ENCODE measurements around the gene NME5. TPM values are rescaled to one million over a fixed set of nuclear protein-coding genes. Genes with fewer than 3 reads are reported as not detected.
A peak's percentile ranks its signal among the peaks of the same experiment; 100 is the strongest.

NME5 gene
- total RNA-seq, 1 donor from 2014 or later, result 0.53 TPM

DNA sequence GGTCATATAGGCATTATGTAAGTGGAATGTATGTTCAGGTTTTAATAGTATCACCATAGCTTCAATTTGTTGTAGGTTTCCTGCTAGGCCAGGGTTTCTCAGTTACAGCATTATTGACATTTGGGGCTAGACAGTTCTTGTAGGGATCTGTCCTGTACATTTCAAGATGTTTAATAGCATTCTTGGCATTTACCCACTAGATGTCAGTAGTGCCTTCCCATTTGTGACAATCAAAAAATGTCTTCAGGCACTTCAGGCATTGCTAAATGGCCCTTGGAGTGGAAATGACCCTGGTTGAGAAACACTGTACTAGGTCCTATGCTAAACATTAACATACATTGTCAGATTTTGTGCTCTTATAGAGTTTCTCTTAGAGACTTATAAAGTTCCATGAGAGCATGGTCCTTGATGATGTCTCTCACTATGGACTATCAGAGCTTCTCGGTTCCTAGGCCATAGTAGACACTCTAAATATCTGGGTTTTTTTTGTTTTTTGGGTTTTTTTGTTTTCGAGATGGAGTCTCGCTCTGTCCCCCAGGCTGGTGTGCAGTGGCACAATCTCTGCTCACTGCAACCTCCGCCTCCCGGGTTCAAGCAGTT is 41.1 kb upstream of the NME5 start:
- peak; percentile 84 for DNase-seq (ENCODE audit: low read depth)
- H3K36me3 ChIP-seq (ENCODE audit: control insufficient read depth, insufficient read depth, low read length), result peaks cover 3% of the 10 kb centered on the region
- TF ChIP-seq, protein P1, sequence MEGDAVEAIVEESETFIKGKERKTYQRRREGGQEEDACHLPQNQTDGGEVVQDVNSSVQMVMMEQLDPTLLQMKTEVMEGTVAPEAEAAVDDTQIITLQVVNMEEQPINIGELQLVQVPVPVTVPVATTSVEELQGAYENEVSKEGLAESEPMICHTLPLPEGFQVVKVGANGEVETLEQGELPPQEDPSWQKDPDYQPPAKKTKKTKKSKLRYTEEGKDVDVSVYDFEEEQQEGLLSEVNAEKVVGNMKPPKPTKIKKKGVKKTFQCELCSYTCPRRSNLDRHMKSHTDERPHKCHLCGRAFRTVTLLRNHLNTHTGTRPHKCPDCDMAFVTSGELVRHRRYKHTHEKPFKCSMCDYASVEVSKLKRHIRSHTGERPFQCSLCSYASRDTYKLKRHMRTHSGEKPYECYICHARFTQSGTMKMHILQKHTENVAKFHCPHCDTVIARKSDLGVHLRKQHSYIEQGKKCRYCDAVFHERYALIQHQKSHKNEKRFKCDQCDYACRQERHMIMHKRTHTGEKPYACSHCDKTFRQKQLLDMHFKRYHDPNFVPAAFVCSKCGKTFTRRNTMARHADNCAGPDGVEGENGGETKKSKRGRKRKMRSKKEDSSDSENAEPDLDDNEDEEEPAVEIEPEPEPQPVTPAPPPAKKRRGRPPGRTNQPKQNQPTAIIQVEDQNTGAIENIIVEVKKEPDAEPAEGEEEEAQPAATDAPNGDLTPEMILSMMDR (IDR thresholded peaks at IDR 0.05; ENCODE audit: insufficient read depth, low read length, severe bottlenecking), result peak; percentile 57
- no peak overlapping the region for H3K4me3 ChIP-seq (ENCODE audit: low read depth, low read length)
- FAIRE-seq, result no peak
- no peaks in the 10 kb centered on the region for H3K27me3 ChIP-seq (ENCODE audit: control insufficient read depth, insufficient read depth, low read length)

DNA sequence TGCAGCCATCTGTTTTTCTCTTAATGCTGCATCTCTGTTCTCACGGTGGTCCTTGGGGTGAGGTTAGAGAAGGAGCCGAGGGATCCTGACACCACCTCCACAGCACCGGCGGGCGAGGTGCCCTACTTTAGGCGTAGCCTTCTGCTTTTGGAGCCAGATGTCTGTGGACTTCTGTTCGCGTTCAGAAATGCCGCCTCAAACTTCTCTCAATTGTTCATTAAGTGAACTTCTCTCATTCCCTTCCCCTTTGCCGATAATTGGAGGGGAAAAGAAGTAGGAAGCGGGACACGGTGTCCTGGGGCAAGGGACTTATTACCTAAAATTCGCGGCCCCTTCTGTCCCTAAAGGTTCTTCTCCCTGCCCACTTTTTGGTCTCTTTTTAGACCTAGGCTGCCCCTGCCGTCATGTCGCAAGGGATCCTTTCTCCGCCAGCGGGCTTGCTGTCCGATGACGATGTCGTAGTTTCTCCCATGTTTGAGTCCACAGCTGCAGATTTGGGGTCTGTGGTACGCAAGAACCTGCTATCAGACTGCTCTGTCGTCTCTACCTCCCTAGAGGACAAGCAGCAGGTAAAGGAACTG is 40.1 kb upstream of the NME5 start:
- DNase-seq (ENCODE audit: low read depth) (peak; percentile 7), FAIRE-seq (no peak)
- TF ChIP-seq, protein P1 (IDR thresholded peaks at IDR 0.05; ENCODE audit: insufficient read depth, low read length, severe bottlenecking), result no peak
- H3K36me3 ChIP-seq (ENCODE audit: control insufficient read depth, insufficient read depth, low read length), result peaks cover 4% of the 10 kb centered on the region
- no peaks in the 10 kb centered on the region for H3K27me3 ChIP-seq (ENCODE audit: control insufficient read depth, insufficient read depth, low read length)
- peak overlapping the region; percentile 63 for H3K4me3 ChIP-seq (ENCODE audit: low read depth, low read length)

DNA sequence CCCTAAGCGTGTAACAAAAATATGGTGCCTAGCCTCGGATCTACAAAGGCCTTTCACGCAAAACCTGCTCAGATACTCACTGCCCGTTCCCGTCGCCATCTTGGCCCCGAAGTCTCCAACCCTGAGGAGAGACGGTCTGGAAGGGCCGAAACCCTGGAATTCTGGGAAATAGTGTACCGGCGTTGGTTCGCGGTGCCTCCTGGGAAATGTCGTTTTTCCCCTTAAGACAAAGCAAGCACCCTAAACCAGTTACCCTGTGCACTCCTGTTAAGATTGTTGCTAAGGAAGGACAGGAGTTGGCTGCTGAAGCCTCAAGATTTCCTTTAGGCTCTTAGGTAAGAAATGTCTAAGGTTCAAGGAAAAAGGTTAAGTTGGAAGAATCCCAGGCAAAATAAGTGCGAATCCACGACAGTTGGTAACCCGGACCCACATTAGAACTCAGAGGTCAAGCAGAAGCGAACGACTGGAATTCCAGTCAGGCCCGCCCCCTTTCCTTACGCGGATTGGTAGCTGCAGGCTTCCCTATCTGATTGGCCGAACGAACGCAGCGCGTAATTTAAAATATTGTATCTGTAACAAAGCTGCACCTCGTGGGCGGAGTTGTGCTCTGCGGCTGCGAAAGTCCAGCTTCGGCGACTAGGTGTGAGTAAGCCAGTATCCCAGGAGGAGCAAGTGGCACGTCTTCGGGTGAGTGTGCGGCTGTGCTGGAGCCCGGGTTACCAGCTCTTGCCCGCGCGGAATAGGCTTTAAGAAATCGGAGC is 39.5 kb upstream of the NME5 start, which contains the start of the genes BRD8 and KIF20A:
Gene BRD8 (minus strand): TSS at position 115 of the 761 bp plus-strand sequence. CDS start 16 bp downstream, at position 99.
Gene KIF20A (plus strand): TSS at position 597 of the 761 bp plus-strand sequence. CDS start 569 bp downstream, outside the sequence.
- TF ChIP-seq, protein P1 (IDR thresholded peaks at IDR 0.05; ENCODE audit: insufficient read depth, low read length, severe bottlenecking), result no peak
- FAIRE-seq (no peak), DNase-seq (ENCODE audit: low read depth) (peak; percentile 95)
- H3K27me3 ChIP-seq (ENCODE audit: control insufficient read depth, insufficient read depth, low read length), result no peaks in the 10 kb centered on the region
- H3K36me3 ChIP-seq (ENCODE audit: control insufficient read depth, insufficient read depth, low read length), result peaks cover 4% of the 10 kb centered on the region
- peak within 1 kb of the TSS; percentile 63 for H3K4me3 ChIP-seq (ENCODE audit: low read depth, low read length)

DNA sequence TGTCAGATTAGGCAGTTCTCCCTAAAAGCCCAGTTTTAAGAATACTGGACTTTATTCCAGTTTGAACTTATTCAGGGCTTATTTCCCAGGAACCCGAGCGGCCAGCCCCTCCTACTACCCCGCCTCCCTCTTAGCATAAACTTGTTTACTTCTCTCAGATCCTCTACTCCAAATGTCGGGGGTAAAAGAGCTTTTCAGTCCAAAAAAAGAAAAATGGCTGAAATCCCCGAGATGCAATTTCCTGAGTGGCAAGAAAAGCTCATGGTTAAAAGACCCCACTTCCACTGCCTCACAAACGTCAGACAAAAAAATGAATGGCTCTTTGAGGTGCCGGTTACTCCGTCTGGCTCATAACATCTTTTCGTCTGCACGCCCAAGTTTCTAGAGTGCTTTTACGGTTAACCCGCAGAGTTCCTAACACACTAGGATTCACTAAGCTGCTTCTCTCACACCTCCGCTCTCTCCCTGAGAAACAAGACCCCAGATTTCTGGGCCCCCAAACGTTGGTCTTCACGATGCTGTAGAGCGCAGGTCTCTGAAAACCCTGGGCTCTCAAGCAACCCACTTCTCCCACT is 38.8 kb upstream of the NME5 start:
- Histone ChIP-seq H3K36me3 (ENCODE audit: control insufficient read depth, insufficient read depth, low read length) (peaks cover 7% of the 10 kb centered on the region), H3K4me3 (ENCODE audit: low read depth, low read length) (peak overlapping the region; percentile 63), H3K27me3 (ENCODE audit: control insufficient read depth, insufficient read depth, low read length) (no peaks in the 10 kb centered on the region)
- no peak for FAIRE-seq
- DNase-seq (ENCODE audit: low read depth), result peak; percentile 29
- TF ChIP-seq, protein P1 (IDR thresholded peaks at IDR 0.05; ENCODE audit: insufficient read depth, low read length, severe bottlenecking), result no peak

DNA sequence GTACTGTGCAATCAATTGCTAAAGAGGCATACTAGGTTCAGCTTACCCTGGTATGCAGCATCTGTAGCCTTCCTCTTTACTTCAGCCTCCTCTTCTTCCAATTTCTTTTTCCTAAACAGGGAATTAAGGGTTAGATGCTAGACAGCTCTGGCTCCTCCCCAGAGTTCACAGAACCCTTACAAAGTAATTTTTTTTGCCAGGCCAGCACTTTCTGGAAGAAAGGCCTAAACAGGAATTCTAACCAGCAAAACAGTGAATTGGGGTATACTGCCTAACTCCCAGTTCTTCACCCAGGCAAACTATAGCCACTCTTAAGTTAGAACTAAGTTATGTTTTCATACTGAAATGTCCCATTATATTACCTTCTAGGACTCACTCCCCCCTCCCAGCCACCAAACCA is 31.1 kb upstream of the NME5 start:
- no peak for FAIRE-seq
- Histone ChIP-seq H3K27me3 (ENCODE audit: control insufficient read depth, insufficient read depth, low read length) (no peaks in the 10 kb centered on the region), H3K36me3 (ENCODE audit: control insufficient read depth, insufficient read depth, low read length) (peaks cover 28% of the 10 kb centered on the region), H3K4me3 (ENCODE audit: low read depth, low read length) (no peak overlapping the region)
- no peak for DNase-seq (ENCODE audit: low read depth)
- TF ChIP-seq, protein P1 (IDR thresholded peaks at IDR 0.05; ENCODE audit: insufficient read depth, low read length, severe bottlenecking), result no peak
